ENCODE results near the gene WASHC3. TPM values are rescaled to one million over a fixed set of nuclear protein-coding genes. Genes with fewer than 3 reads are reported as not detected.
"Not testable (repeated sequence)": the region's sequence is repeated elsewhere in the genome, so short reads cannot be mapped to it uniquely, and the experiment has no call there.

The WASHC3 gene, protein sequence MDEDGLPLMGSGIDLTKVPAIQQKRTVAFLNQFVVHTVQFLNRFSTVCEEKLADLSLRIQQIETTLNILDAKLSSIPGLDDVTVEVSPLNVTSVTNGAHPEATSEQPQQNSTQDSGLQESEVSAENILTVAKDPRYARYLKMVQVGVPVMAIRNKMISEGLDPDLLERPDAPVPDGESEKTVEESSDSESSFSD
- total RNA-seq, result 10 to 100 TPM; 32.4 to 36.8 TPM

DNA sequence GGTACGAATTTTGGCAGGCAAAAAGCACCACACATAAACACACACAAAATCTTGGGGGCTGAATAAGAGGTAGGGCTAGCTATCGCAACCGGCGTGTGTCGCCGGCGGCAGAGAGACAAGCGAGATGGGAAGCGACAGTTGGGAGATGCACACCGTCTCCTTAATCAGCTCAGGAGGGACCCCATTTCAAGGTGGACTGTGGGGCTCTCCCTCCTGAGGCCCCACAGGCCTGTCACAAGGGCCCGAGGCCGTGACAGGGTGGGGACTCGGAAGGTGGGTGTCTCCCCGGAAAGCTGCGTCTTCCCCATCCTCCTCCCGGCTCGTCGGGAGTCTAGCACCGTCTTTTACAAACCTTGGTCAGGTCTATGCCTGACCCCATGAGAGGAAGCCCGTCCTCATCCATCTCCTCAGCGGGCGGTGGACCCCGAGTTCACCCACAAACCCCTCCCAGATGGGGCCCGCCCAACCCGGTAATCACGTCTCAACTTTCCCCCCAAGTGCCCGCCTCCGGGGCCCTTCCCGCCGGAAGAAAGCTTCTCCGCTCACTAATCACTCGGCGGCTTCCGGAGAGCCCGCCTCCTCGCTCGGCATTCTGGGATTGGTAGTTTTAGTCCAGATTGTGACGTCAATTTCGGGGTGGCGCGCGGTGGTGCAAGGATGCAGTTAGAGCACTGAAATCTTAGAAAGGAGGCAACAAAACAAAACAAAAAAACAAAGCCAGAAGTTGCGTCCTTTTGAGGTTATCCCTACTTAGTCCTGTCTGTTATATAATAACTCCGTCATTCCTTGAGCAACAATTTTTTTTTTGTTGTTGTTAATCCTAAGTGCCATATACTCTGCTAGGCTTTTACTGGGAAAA, at the start of gene WASHC3:
Gene WASHC3, minus strand, starts transcription at position 432 of the 859 bp plus-strand sequence. Its CDS starts 29 bp downstream, at position 403.
- ATAC-seq (peak; percentile 95), DNase-seq (peak; percentile 98)
- H3K36me3 Mint-ChIP-seq, result peaks cover 23% of the 10 kb centered on the region
- no peaks in the 10 kb centered on the region for H3K27me3 Mint-ChIP-seq
- H3K27ac Mint-ChIP-seq, result peak within 1 kb of the TSS; percentile 97
- peaks cover 45% of the 10 kb centered on the region for H3K4me1 Mint-ChIP-seq
- CTCF ChIA-PET, result interaction anchor here (1.2 kb wide), 1 partner anchor 14 kb away, joined by 3 read pairs; no protein-coding TSS in a partner anchor
- no peaks in the 10 kb centered on the region for H3K9me3 Mint-ChIP-seq (ENCODE audit: low read depth)
- peak within 1 kb of the TSS; percentile 92 for H3K4me3 Mint-ChIP-seq

DNA sequence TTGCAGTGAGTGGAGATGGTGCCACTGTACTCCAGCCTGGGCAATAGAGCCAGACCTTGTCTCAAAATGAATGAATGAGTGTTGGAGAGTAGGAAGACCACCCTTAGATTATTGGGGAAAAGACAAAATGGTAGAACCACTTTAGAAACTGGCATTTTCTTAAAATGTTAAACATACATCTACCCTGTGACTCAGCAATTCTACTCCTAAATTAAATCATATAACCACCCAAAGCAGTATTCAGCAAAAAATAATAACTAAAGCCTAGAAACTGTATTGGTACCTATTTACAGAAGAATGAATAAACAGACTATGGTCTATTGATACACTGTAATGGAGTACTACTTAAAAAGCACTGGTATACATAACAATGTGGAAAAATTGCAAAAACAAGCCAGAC, 49.0 kb upstream of the WASHC3 start:
- Mint-ChIP-seq H3K27ac (no peak overlapping the region), H3K9me3 (ENCODE audit: low read depth) (peaks cover 11% of the 10 kb centered on the region), H3K27me3 (no peaks in the 10 kb centered on the region), H3K4me1 (peaks cover 3% of the 10 kb centered on the region), H3K36me3 (peaks cover 66% of the 10 kb centered on the region), H3K4me3 (no peak overlapping the region)
- ATAC-seq, result no peak
- no peak for DNase-seq
- CTCF ChIA-PET, result interaction anchor here (1.7 kb wide), 1 partner anchor 29 kb away, joined by 4 read pairs; no protein-coding TSS in a partner anchor

DNA sequence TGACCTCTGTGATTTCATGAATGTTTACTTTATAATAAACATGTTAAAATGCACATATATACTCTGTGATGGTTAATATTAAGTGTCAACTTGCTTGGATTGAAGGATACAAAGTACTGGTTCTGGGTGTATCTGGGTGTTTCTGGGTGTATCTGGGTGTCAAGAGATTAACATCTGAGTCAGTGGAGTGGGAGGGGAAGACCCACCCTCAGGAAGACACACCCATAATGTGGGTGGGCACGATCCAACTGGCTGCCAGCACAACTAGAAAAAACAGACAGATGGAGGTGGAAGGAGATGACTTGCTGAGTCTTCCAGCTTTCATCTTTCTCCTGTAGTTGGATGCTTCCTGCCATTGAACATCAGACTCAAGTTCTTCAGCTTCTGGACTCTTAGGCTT, 46.2 kb upstream of the WASHC3 start:
- H3K4me3 Mint-ChIP-seq, result no peak overlapping the region
- CTCF ChIA-PET, result no interaction called here
- no peaks in the 10 kb centered on the region for H3K4me1 Mint-ChIP-seq
- ATAC-seq, result no peak
- H3K36me3 Mint-ChIP-seq, result peaks cover 85% of the 10 kb centered on the region
- H3K27me3 Mint-ChIP-seq, result no peaks in the 10 kb centered on the region
- DNase-seq, result no peak
- peaks cover 16% of the 10 kb centered on the region for H3K9me3 Mint-ChIP-seq (ENCODE audit: low read depth)
- peak overlapping the region; percentile 24 for H3K27ac Mint-ChIP-seq

DNA sequence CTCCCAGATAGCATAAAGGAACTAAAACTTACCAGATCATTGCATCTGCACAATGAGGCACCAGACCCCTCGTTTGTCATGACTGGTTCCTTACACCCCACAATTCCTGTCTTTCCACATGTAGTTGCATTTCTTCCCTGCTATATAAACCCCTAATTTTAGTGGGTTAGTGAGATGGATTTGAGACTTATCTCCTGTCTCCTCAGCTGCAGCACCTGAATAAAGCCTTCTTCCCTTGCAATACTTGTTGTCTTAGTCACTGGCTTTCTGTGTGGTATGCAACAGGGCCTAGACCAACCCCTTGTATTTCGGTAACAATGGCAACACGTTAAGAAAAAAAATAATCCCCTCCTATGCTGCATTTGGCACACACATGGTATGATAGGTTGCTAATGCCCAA, 45.1 kb upstream of the WASHC3 start:
- peaks cover 16% of the 10 kb centered on the region for H3K9me3 Mint-ChIP-seq (ENCODE audit: low read depth)
- H3K27ac Mint-ChIP-seq, result no peak overlapping the region
- no peak overlapping the region for H3K4me3 Mint-ChIP-seq
- peaks cover 91% of the 10 kb centered on the region for H3K36me3 Mint-ChIP-seq
- H3K27me3 Mint-ChIP-seq, result no peaks in the 10 kb centered on the region
- no peak for DNase-seq
- no peak for ATAC-seq
- no peaks in the 10 kb centered on the region for H3K4me1 Mint-ChIP-seq
- CTCF ChIA-PET, result no interaction called here

DNA sequence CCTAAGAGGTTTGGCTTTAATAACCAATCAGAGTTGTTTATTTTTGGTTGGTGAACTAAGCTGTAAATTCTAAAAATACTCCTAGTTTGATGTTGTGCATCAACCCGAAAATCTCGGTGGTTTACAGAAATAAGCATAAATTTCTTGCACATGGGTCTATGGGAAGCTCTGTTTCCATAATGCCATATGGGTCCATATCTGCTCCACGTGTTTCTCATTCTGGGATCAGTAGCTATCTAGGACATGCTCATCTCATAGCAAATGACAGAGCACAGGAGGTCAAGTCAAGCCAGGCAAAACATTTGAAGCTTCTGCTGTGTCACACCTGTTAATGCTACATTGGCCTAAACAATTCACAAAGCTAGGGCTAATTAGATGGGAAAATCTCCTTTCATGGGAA, 35.1 kb upstream of the WASHC3 start:
- Mint-ChIP-seq H3K27ac (no peak overlapping the region), H3K27me3 (no peaks in the 10 kb centered on the region), H3K9me3 (ENCODE audit: low read depth) (no peaks in the 10 kb centered on the region), H3K36me3 (peaks cover 26% of the 10 kb centered on the region), H3K4me1 (peaks cover 10% of the 10 kb centered on the region), H3K4me3 (no peak overlapping the region)
- ATAC-seq (no peak), DNase-seq (no peak)
- CTCF ChIA-PET, result interaction anchor here (1.0 to 1.6 kb wide), 3 partner anchors 159 to 204 kb away, joined by 3 read pairs; no protein-coding TSS in a partner anchor

DNA sequence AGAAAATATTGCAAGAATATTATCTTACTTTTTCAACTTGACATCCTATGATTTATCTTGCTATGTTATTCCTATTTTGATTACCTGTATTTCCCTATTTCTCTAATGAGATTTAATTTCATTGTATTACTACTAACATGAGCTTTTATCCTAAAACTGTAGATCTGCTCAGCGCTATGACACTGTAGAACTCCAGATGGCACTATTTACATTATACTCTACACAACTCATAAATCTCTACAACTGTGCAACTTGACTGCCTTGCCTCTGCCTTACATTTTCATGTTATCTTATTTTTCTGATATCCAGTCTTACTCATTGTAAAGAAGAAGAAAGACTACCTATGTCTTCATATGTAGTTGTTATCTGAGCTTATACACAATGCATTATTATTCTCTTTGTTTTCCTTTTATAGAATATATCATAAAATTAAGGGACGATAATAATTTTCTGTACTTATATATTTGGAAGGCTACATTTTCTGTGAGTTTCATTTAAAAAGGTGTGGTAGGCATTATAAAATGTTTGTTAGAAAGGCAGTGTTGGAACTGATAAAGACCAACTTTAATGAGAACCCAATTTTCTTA, 34.0 kb upstream of the WASHC3 start:
- peaks cover 10% of the 10 kb centered on the region for H3K4me1 Mint-ChIP-seq
- peaks cover 27% of the 10 kb centered on the region for H3K36me3 Mint-ChIP-seq
- no peaks in the 10 kb centered on the region for H3K27me3 Mint-ChIP-seq
- no peak for DNase-seq
- CTCF ChIA-PET, result interaction anchor here (0.6 to 1.6 kb wide), 6 partner anchors 14 to 644 kb away, joined by 3 to 4 read pairs (median 3); no protein-coding TSS in a partner anchor
- peak; percentile 64 for ATAC-seq
- H3K27ac Mint-ChIP-seq, result no peak overlapping the region
- no peaks in the 10 kb centered on the region for H3K9me3 Mint-ChIP-seq (ENCODE audit: low read depth)
- no peak overlapping the region for H3K4me3 Mint-ChIP-seq

DNA sequence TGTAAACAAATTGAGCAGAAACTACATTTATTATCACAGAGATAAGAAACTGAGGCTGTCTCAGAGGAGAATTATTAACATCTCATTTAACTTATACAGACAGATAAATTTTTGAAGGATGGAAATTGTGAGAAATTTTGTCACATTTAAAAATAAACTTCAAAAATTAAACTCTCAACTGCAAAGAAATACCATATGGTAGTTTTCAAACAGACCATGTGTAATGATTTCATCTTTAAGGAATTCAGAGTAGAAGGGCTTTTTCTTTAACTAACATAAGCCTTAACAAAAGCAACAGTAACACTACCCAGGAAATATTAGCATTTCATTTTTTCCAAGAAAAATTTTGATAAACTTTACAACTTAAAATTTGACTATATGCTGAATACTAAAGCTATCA, 31.5 kb upstream of the WASHC3 start:
- CTCF ChIA-PET, result interaction anchor here (1.6 kb wide), 1 partner anchor 12 kb away, joined by 3 read pairs; no protein-coding TSS in a partner anchor
- Mint-ChIP-seq H3K27ac (no peak overlapping the region), H3K4me3 (no peak overlapping the region), H3K36me3 (peaks cover 28% of the 10 kb centered on the region), H3K27me3 (no peaks in the 10 kb centered on the region), H3K4me1 (peaks cover 8% of the 10 kb centered on the region), H3K9me3 (ENCODE audit: low read depth) (no peaks in the 10 kb centered on the region)
- DNase-seq, result no peak
- ATAC-seq, result no peak

DNA sequence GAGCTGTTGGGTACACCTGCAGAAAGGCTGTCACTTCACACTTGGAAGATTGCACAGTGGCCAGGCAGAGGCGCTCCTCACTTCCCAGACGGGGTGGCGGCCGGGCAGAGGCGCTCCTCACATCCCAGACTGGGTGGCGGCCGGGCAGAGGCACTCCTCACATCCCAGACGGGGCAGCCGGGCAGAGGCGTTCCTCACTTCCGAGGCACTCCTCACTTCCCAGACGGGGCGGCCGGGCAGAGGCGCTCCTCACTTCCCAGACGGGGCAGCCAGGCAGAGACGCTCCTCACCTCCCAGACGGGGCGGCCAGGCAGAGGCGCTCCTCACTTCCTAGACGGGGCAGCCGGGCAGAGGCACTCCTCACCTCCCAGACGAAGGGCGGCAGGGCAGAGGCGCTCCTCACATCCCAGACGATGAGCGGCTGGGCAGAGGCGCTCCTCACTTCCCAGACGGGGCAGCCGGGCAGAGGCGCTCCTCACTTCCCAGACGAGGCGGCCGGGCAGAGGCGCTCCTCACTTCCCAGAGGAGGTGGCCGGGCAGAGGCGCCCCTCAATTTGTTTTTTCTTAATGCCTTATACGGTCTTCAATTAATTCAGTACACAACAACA, 27.5 kb upstream of the WASHC3 start:
- H3K4me3 Mint-ChIP-seq; ATAC-seq; H3K4me1 Mint-ChIP-seq; H3K9me3 Mint-ChIP-seq (ENCODE audit: low read depth); H3K27me3 Mint-ChIP-seq; DNase-seq; CTCF ChIA-PET; H3K27ac Mint-ChIP-seq: not testable (repeated sequence)
- peaks cover 26% of the 10 kb centered on the region for H3K36me3 Mint-ChIP-seq

DNA sequence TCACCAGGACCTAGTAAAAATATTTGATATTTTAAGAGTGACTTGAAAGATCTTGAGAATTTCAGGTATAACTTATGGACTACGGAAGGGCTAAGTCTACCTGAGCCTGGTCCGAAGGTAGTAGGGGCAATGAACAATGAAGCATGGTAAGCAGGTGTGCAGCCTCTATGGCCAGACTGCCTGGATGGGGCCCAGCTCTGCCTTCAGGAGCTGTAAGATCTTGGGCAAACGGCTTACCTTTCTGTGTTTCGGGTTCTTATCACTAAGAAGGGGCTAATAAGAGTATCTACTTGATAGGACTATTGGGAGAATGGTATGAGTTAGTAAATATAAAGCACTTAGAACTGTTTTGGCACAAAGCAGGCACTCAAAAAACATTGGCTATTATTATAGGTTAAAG, 19.1 kb upstream of the WASHC3 start:
- no peaks in the 10 kb centered on the region for H3K27me3 Mint-ChIP-seq
- CTCF ChIA-PET, result no interaction called here
- no peak overlapping the region for H3K27ac Mint-ChIP-seq
- ATAC-seq, result no peak
- no peak for DNase-seq
- H3K4me3 Mint-ChIP-seq, result no peak overlapping the region
- H3K4me1 Mint-ChIP-seq, result no peaks in the 10 kb centered on the region
- H3K36me3 Mint-ChIP-seq, result peaks cover 38% of the 10 kb centered on the region
- no peaks in the 10 kb centered on the region for H3K9me3 Mint-ChIP-seq (ENCODE audit: low read depth)

DNA sequence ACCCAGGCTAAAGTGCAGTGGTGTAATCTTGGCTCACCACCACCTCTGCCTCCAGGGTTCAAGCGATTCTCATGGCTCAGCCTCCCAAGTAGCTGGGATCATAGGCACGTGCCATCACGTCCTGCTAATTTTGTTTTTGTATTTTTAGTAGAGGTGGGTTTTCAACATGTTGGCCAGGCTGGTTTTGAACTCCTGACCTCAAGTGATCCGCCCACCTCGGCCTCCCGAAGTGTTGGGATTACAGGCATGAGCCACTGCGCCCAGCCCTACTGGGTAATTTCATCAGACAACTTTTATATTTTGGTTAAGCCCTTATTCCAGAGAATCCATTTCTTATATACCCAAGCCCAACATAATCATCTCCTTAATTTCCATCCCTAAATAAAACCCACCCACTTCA, 10.3 kb upstream of the WASHC3 start:
- H3K27ac Mint-ChIP-seq; H3K4me3 Mint-ChIP-seq; DNase-seq; H3K4me1 Mint-ChIP-seq; CTCF ChIA-PET; H3K9me3 Mint-ChIP-seq (ENCODE audit: low read depth); H3K27me3 Mint-ChIP-seq; ATAC-seq: not testable (repeated sequence)
- peaks cover 11% of the 10 kb centered on the region for H3K36me3 Mint-ChIP-seq

DNA sequence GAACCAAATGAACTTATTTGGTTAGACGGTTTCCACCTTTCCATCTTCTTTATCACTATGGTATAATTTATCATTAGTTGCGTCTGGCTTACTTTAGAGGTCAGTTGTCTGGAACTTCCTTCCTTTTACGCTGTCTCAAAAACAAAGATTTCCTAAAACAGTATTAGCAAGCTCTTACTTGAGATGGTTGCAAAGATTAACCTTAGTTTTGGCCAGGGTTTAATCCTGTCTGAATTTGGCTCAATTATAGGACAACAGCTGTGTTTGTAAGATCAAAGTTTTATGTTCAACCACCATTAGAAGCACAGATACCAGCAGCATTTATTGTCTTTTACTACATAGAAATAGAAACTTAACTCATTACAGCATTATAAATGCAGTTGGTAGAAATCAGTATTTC, 7.9 kb upstream of the WASHC3 start:
- Mint-ChIP-seq H3K27ac (no peak overlapping the region), H3K27me3 (no peaks in the 10 kb centered on the region), H3K4me1 (peaks cover 4% of the 10 kb centered on the region), H3K9me3 (ENCODE audit: low read depth) (no peaks in the 10 kb centered on the region), H3K4me3 (no peak overlapping the region), H3K36me3 (peaks cover 3% of the 10 kb centered on the region)
- DNase-seq (no peak), ATAC-seq (no peak)
- CTCF ChIA-PET, result no interaction called here

DNA sequence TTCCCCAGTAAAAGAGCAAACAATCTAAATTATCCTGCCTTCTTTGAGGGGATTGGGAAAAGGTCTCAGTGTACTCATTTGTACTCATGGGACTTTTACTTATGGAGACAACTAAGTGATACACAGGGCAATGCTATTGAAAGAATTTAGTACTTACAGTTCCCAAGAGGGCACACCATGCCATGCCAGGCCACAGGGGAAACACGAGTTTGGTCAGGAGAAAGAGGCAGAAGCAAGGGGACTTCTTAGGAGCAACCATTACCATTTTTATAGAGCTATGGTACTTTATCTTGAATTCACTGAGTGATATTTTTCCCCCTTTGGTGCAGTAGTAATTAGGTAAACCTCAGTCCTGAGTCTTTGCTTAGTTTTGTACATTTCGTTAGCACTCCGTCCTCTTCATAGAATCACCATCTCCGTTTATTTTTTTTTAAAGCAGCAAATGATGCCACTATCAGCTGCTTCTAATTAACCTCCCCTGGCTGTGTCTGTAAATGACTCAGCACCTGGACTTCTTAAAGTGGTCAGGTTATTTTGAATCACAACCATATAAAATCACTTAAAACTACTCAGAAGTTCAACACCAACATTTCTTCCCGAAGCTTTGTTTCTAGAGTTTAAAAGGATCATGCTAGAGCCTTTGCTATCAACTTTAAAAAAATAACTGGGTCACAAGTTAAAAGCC, 5.9 kb upstream of the WASHC3 start:
- Mint-ChIP-seq H3K27me3 (no peaks in the 10 kb centered on the region), H3K4me3 (no peak overlapping the region), H3K9me3 (ENCODE audit: low read depth) (no peaks in the 10 kb centered on the region), H3K27ac (no peak overlapping the region), H3K36me3 (peaks cover 3% of the 10 kb centered on the region), H3K4me1 (peaks cover 15% of the 10 kb centered on the region)
- CTCF ChIA-PET, result no interaction called here
- ATAC-seq, result no peak
- no peak for DNase-seq

DNA sequence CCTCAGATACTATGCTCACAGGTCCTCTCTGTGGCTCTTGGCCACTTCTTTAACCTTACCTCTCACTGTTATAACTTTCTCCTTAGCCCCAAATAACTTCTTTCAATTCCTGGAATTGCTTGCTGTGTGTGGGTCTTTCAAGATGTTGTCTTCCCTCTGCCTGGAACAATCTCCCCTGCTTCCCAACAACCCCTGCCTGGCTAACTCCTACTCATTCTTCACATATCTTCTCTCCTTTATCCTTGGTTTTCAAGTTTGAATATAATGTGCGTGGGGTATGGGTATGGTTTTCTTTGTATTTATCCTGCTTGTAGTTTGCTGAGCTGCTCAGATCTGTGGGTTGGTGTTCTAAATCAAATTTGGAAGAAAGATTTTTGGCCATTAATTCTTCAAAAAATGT, 2.7 kb upstream of the WASHC3 start:
- Mint-ChIP-seq H3K4me3 (no peak overlapping the region), H3K4me1 (peaks cover 39% of the 10 kb centered on the region), H3K27me3 (no peaks in the 10 kb centered on the region), H3K9me3 (ENCODE audit: low read depth) (no peaks in the 10 kb centered on the region), H3K36me3 (peaks cover 6% of the 10 kb centered on the region), H3K27ac (no peak overlapping the region)
- CTCF ChIA-PET, result interaction anchor here (1.4 kb wide), 1 partner anchor 59 kb away, joined by 3 read pairs; no protein-coding TSS in a partner anchor
- DNase-seq (no peak), ATAC-seq (no peak)
